HCT116 (cell line): ENCODE data around the gene PRAMEF12. TPM values are rescaled to one million over a fixed set of nuclear protein-coding genes. Genes with fewer than 3 reads are reported as not detected.

Experiments used
- ATAC-seq: fragments of 200-7000 bp; cut with Tn5 transposase; 2 replicates; pipeline ENCODE4 v1.9.1; 2020; ENCODE audit warnings: mild to moderate bottlenecking, moderate library complexity
- BruUV-seq: library from RNA; stranded (reverse); fragments of 400-500 nt; replicated peaks from 2 replicates; lab custom pipeline; 2021; lab: Mats Ljungman, UMichigan
- CTCF ChIA-PET: fragments of 300-600 bp; sonication (Branson Sonifier 250); formaldehyde crosslinking; loops from one replicate; lab custom pipeline; 2021; ENCODE audit warnings: antibody characterized with exemption; lab: Charles Lee
- POLR2A ChIA-PET: fragments of 300-600, 350-600 bp; sonication (Branson Sonifier 250); formaldehyde crosslinking; loops from one replicate; lab custom pipeline; 2021; ENCODE audit warnings: antibody characterized with exemption; lab: Charles Lee
- RAD21 ChIA-PET, 2 experiments: fragments of 300-600 bp; sonication (Branson Sonifier 250); formaldehyde crosslinking; loops; one replicate each; lab custom pipeline; 2023; ENCODE audit warnings: low total read pairs in 2 of 2; ENCODE audit not compliant: uncharacterized antibody in 2 of 2, unreplicated experiment in 2 of 2, low non-redundant PET in 1 of 2; lab: Charles Lee
- DNase-seq: peaks from one replicate; pipeline ENCODE4 v3.0.0-alpha.2; 2010; ENCODE audit warnings: low read depth, low spot score
- H2AFZ ChIP-seq: fragments of 200-600 bp; shearing (Covaris generic), sonication (generic); 2 replicates; pipeline ENCODE4 v1.6.1; 2017; ENCODE audit warnings: low read depth, mixed run types, mixed read lengths, antibody characterized with exemption, low read length; ENCODE audit not compliant: poor library complexity, severe bottlenecking
- H3K27ac ChIP-seq: 2 replicates; pipeline ENCODE4 v1.5.1; 2012; ENCODE audit warnings: low read depth, low read length
- H3K27me3 ChIP-seq: fragments of 200-600 bp; sonication (generic); 2 replicates; pipeline ENCODE4 v1.6.1; 2016; ENCODE audit warnings: mixed run types, low read length, mixed read lengths; ENCODE audit not compliant: insufficient read depth
- H3K36me3 ChIP-seq, 2 experiments: fragments of 200-500 bp in 1 of 2; fragments of 200-600 bp in 1 of 2; sonication (Bioruptor generic) in 1 of 2; sonication (generic) in 1 of 2; 2 replicates each; pipeline versions ENCODE4 v1.5.1 to v1.6.1; 2014 to 2016; ENCODE audit warnings: low read length in 2 of 2, inconsistent platforms in 1 of 2, mixed read lengths in 1 of 2, mixed run types in 1 of 2; ENCODE audit not compliant: insufficient read depth in 2 of 2, control insufficient read depth in 1 of 2
- H3K4me1 ChIP-seq, 2 experiments: fragments of 200-600 bp in 1 of 2; sonication (generic) in 1 of 2; 2 replicates each; pipeline versions ENCODE4 v1.5.1 to v1.6.1; 2012 to 2017; ENCODE audit warnings: low read length in 2 of 2, inconsistent platforms in 1 of 2, mild to moderate bottlenecking in 1 of 2, mixed read lengths in 1 of 2, mixed run types in 1 of 2, moderate library complexity in 1 of 2; ENCODE audit not compliant: insufficient read depth in 2 of 2, control insufficient read depth in 1 of 2
- H3K4me2 ChIP-seq: fragments of 200-600 bp; sonication (generic); 2 replicates; pipeline ENCODE4 v1.6.1; 2017; ENCODE audit warnings: mixed run types, low read length, mixed read lengths
- H3K4me3 ChIP-seq, 2 experiments: fragments of 200-600 bp in 1 of 2; sonication (generic) in 1 of 2; replicated peaks in 1 of 2; 2 replicates each; pipeline ENCODE4 v1.5.1; 2011 to 2016; ENCODE audit warnings: low read length in 2 of 2, control low read depth in 1 of 2, low read depth in 1 of 2, mild to moderate bottlenecking in 1 of 2, mixed read lengths in 1 of 2, mixed run types in 1 of 2
- H3K79me2 ChIP-seq: fragments of 200-600 bp; sonication (generic); 2 replicates; pipeline ENCODE4 v1.6.1; 2017; ENCODE audit warnings: mild to moderate bottlenecking, mixed run types, low read length, moderate library complexity, mixed read lengths; ENCODE audit not compliant: insufficient read depth
- H3K9ac ChIP-seq: fragments of 200-600 bp; sonication (generic); 2 replicates; pipeline ENCODE4 v1.6.1; 2016; ENCODE audit warnings: low read length, mixed read lengths
- H3K9me2 ChIP-seq: fragments of 200-600 bp; sonication (generic), shearing (Covaris generic); 2 replicates; pipeline ENCODE4 v1.6.1; 2017; ENCODE audit warnings: mixed run types, mild to moderate bottlenecking, moderate library complexity; ENCODE audit not compliant: insufficient read depth
- H3K9me3 ChIP-seq, 2 experiments: fragments of 200-500 bp in 1 of 2; fragments of 200-600 bp in 1 of 2; sonication (Bioruptor generic) in 1 of 2; sonication (generic) in 1 of 2; 2 replicates each; pipeline ENCODE4 v1.6.1; 2014 to 2017; ENCODE audit warnings: low read length in 2 of 2, mixed read lengths in 2 of 2, inconsistent platforms in 1 of 2, low read depth in 1 of 2, mild to moderate bottlenecking in 1 of 2, mixed run types in 1 of 2, moderate library complexity in 1 of 2; ENCODE audit not compliant: control insufficient read depth in 1 of 2, insufficient read depth in 1 of 2
- H4K20me1 ChIP-seq: fragments of 200-600 bp; sonication (generic), shearing (Covaris generic); 2 replicates; pipeline ENCODE4 v1.6.1; 2017; ENCODE audit warnings: mixed run types, mild to moderate bottlenecking, moderate library complexity; ENCODE audit not compliant: insufficient read depth
- CBX3 ChIP-seq: IDR thresholded peaks from 2 replicates; pipeline ENCODE4 v1.6.1; 2012; ENCODE audit warnings: low read depth
- EGR1 ChIP-seq: IDR thresholded peaks from 2 replicates; pipeline ENCODE4 v1.6.1; 2012; ENCODE audit warnings: low read depth
- EZH2phosphoT487 ChIP-seq: fragments of 200-600 bp; IDR thresholded peaks from 2 replicates; pipeline ENCODE4 v1.6.1; 2018; ENCODE audit warnings: antibody characterized with exemption, borderline replicate concordance
- POLR2AphosphoS5 ChIP-seq: IDR thresholded peaks from 2 replicates; pipeline ENCODE4 v1.6.1; 2011; ENCODE audit warnings: mild to moderate bottlenecking, low read depth, low read length, moderate library complexity
- RAD21 ChIP-seq: IDR thresholded peaks from 2 replicates; pipeline ENCODE4 v1.6.1; 2012; ENCODE audit warnings: low read depth, mild to moderate bottlenecking
- SP1 ChIP-seq: IDR thresholded peaks from 2 replicates; pipeline ENCODE4 v1.6.1; 2012; ENCODE audit warnings: low read depth
- YY1 ChIP-seq: IDR thresholded peaks from 2 replicates; pipeline ENCODE4 v1.6.1; 2011; ENCODE audit warnings: low read length, low read depth, moderate library complexity, mild to moderate bottlenecking; ENCODE audit not compliant: insufficient replicate concordance; ENCODE audit errors: extremely low read depth
- ZNF274 ChIP-seq: fragments of 200-500 bp; sonication (Bioruptor generic); IDR thresholded peaks from 2 replicates; pipeline ENCODE4 v1.6.1; 2014; ENCODE audit warnings: mild to moderate bottlenecking, low read depth, low read length, inconsistent platforms
- intact Hi-C: fragments of 100-400 bp; cut with micrococcal nuclease; formaldehyde crosslinking; loops from 2 replicates; pipeline ENCODE4 v1.10.0; 2022
- total RNA-seq: library from RNA; stranded (reverse); gene quantifications from one replicate; pipeline ENCODE4 v1.2.1, GENCODE V29; 2021; ENCODE audit not compliant: unreplicated experiment
- TF ChIP-seq, protein P1 (sequence below): IDR thresholded peaks from 2 replicates; pipeline ENCODE4 v1.6.1; 2012
- TF ChIP-seq, protein P2 (sequence below), 3 experiments: fragments of 200-600 bp in 1 of 3; sonication (generic) in 1 of 3; IDR thresholded peaks in 2 of 3; conservative IDR thresholded peaks in 1 of 3; 2 replicates each; pipeline ENCODE4 v1.5.1; 2012 to 2017; ENCODE audit warnings: low read depth in 2 of 3, low read length in 2 of 3, antibody characterized with exemption in 1 of 3, borderline replicate concordance in 1 of 3, control low read depth in 1 of 3, mild to moderate bottlenecking in 1 of 3, mixed read lengths in 1 of 3, mixed run types in 1 of 3, moderate library complexity in 1 of 3; ENCODE audit not compliant: insufficient read depth in 1 of 3

The PRAMEF12 gene
- total RNA-seq, 1 experiment from 2014 or later, result not detected

DNA sequence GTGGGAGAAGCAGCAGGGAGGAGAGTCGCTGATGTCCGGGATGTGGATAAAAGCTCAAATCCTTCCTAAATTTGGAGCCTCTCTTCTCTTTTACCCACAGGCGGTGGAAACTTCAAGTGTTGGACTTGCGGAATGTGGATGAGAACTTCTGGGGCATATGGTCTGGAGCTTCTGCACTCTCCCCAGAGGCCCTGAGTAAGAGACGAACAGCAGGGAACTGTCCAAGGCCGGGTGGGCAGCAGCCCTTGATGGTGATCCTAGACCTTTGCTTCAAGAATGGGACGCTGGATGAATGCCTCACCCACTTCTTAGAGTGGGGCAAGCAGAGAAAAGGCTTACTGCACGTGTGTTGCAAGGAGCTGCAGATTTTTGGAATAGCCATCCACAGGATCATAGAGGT lies 1.9 kb downstream of the PRAMEF12 start:
- Histone ChIP-seq H3K27ac (no peak overlapping the region), H3K79me2 (no peaks in the 10 kb centered on the region), H3K9me3 (no peaks in the 10 kb centered on the region), H3K9ac (no peak overlapping the region), H3K9me2 (no peaks in the 10 kb centered on the region), H3K36me3 (no peaks in the 10 kb centered on the region), H3K4me3 (no peak overlapping the region), H4K20me1 (no peaks in the 10 kb centered on the region), H3K4me2 (no peak overlapping the region), H3K4me1 (no peaks in the 10 kb centered on the region), H3K27me3 (peaks cover 6% of the 10 kb centered on the region; the same call in 1 of the 2 replicates), H2AFZ (no peak overlapping the region)
- BruUV-seq, result no TSS peak
- no peak for TF ChIP-seq POLR2AphosphoS5
- TF ChIP-seq EZH2phosphoT487, result no peak
- no peak for TF ChIP-seq EGR1
- no peak for TF ChIP-seq YY1
- no peak for TF ChIP-seq SP1
- no peak for TF ChIP-seq CBX3
- TF ChIP-seq ZNF274, result no peak
- TF ChIP-seq, protein P1, sequence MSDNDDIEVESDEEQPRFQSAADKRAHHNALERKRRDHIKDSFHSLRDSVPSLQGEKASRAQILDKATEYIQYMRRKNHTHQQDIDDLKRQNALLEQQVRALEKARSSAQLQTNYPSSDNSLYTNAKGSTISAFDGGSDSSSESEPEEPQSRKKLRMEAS, result no peak
- TF ChIP-seq, protein P2, sequence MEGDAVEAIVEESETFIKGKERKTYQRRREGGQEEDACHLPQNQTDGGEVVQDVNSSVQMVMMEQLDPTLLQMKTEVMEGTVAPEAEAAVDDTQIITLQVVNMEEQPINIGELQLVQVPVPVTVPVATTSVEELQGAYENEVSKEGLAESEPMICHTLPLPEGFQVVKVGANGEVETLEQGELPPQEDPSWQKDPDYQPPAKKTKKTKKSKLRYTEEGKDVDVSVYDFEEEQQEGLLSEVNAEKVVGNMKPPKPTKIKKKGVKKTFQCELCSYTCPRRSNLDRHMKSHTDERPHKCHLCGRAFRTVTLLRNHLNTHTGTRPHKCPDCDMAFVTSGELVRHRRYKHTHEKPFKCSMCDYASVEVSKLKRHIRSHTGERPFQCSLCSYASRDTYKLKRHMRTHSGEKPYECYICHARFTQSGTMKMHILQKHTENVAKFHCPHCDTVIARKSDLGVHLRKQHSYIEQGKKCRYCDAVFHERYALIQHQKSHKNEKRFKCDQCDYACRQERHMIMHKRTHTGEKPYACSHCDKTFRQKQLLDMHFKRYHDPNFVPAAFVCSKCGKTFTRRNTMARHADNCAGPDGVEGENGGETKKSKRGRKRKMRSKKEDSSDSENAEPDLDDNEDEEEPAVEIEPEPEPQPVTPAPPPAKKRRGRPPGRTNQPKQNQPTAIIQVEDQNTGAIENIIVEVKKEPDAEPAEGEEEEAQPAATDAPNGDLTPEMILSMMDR (IDR thresholded peaks at IDR 0.05 in 2 of 3, conservative IDR thresholded peaks at IDR 0.05 in 1 of 3; ENCODE audit: borderline replicate concordance in 1 of 3, insufficient read depth in 1 of 3, low read depth in 2 of 3, low read length in 2 of 3), result no peak
- TF ChIP-seq RAD21, result no peak
- RAD21 ChIA-PET, result no interaction called here
- ATAC-seq (no peak), DNase-seq (no peak)
- intact Hi-C loops, result loop anchor here (5.0 to 10.0 kb wide), 2 partner anchors 463 to 501 kb away; no protein-coding TSS in a partner anchor
- POLR2A ChIA-PET, result no interaction called here
- CTCF ChIA-PET, result no interaction called here
